Stimulated activated CD8-positive, alpha-beta memory T cell treated with anti-CD3 and anti-CD28 coated beads, Interleukin-2, amount 100 ng/mL, for 48 hours (primary cell): ENCODE measurements around the gene TP53RK.
"Not testable (repeated sequence)": the region's sequence is repeated elsewhere in the genome, so short reads cannot be mapped to it uniquely, and the experiment has no call there.

Source experiments
- DNase-seq, 2 donors: peaks; one replicate each; pipeline ENCODE4 v3.0.0-alpha.2; 2020; ENCODE audit warnings: low read depth in 2 of 2

TP53RK gene

DNA sequence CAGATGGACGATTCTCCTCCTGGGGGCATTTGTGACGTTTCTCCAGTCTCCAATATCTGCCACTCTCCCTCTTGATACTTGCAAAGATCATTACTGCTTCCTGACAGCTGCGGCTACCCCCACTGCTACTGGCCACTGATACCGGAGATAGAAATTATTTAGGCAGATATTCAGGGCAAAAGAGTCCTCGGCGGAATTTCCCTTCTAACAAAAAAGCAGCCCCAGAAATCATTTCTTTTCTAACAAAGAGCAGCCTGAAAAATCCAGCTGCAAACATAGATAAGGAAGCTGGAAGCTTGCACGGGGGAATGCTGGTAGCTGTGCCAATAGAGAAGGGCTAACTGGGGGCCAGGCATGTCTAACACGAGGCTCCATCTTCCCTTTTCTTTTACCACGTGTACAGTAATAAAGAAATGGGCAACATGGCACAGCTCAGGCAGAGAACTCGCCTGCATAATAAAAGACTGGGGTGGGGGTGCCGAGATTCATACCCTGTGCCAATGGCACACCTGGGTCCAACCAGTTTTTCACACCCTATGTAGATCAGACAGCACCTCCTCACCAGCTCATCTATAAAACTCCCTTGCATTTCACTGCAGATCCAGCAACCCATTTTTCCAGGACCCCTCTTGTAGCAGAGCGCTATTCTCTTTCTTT lies 6.1 kb downstream of the TP53RK start:
- DNase-seq, result no peak

DNA sequence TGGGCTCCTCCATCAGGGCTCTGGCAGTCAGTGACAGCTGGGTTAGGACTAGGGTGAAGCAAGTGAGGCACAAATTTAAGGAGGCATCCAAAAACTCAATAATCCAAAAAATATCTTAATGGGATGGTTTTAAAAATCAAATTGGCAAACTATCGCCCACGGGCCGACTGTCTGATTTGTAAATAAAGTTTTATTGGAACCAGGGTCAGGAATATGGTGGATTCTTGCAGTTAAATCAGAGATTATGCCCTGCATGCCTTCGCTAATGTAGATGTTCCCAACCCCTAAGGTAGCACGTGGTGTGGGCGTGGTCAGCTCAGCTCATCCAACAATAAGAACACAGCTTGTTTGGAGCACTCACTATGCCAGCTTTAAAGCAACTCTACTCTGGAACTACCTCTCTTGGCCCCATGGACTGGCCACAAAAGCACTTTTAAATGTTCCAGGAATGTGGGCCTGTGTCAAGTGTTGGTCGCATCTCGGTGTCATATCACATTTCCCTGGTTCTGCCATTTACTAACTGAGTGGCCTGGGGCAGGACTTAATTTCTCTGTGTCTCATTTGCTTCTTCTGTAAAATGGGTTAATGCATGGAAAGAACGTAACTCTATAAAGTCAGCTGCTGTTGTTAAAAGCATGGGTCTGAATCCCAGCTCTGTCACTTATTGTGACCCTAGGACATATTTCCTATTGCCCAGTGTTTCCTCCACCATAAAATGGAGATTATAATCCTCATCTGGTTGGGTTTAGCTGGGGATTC lies 7.0 kb downstream of the TP53RK start:
- DNase-seq, result no peak

DNA sequence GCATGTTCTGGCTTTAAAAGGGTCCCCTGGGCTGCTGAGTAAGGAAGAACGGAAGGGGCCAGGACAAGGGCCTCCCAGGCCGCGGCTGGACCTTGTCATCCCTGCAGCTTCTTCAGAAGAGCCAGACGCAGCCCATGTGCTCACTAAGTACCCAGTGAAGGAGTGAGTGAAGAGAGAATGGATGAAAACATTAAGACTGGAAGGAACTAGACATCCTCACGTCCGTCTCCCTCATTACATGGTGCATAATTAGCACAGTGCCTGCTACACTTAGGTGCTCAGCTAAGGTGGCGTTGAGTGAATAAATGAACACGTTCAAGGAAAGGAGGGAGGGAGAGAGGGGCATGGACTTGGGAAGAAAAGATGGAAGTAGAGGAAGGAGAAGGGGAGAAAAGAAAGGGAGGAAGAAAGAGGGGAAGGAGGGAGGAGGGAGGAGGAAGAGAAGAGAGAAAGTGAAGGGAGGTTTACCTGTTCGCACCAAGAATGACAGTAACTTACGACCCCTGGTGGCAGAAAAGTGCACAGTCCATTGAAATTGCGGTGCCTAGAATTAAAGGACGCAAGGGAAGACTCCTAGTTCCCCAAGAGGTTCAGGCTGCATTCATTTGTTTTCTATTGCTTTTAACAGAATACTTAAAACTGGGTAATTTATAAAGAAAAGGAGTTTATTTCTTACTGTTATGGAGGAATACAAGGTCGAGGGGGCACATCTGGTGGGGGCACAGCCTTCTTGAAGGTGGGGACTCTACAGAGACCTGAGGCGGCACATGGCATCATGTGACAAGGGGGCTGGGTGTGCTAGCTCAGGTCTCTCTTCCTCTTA lies 8.0 kb downstream of the TP53RK start:
- DNase-seq, result peak; percentile 19 to 44

DNA sequence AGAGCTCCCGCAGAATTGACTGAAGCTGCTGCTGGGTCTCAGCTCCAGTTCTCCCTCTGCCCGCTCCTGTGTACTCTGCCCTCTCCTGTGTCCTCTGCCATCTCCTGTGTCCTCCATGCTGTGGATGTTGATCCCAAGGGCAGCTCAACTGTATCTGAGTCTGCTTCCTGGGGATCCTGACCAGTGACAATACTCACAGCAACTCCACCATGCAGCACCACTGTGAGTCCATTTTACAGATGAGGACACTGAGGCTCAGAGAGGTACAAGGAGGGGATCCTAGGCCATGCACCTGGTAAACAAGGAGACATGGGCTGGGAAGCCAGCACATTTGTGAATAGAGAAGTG lies 8.6 kb downstream of the TP53RK start:
- DNase-seq, result no peak

DNA sequence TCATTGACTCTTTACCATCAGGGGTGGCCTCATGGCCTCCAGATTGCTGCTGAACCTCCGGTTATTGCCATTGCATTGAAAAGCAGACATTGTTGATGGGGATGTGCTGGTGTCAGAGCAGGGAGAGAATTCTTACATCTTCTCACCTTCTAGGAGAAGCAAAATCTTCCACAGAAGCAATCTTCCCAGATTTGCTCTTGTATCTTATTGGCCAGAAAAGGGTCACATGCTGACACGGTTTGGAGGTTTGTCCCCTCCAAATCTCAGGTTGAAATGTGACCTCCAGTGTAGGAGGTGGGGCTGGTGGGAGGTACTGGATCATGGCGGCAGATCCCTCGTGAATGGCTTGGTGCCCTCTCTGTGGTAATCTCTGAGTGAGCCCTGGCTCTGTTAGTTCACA lies 10.7 kb downstream of the TP53RK start:
- DNase-seq, result no peak

DNA sequence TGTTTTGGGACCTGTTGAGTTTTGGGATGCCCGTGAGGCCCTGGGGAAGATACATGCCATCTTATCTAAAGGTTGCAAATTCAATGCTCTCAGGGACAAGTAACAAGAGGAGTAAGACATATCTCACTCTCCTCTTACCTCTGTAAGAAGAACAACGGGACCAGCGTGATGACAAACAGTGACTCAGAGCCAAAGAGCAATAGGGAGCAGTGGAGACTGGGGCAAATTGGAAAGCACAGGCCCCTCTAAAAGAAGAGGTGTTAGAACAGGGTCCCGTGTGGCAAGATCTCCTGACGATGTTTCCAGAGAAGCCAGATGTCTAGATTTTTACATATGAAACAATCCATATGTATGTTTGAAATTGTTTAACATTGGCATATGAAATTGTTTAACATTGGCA lies 11.6 kb downstream of the TP53RK start:
- DNase-seq, result no peak

DNA sequence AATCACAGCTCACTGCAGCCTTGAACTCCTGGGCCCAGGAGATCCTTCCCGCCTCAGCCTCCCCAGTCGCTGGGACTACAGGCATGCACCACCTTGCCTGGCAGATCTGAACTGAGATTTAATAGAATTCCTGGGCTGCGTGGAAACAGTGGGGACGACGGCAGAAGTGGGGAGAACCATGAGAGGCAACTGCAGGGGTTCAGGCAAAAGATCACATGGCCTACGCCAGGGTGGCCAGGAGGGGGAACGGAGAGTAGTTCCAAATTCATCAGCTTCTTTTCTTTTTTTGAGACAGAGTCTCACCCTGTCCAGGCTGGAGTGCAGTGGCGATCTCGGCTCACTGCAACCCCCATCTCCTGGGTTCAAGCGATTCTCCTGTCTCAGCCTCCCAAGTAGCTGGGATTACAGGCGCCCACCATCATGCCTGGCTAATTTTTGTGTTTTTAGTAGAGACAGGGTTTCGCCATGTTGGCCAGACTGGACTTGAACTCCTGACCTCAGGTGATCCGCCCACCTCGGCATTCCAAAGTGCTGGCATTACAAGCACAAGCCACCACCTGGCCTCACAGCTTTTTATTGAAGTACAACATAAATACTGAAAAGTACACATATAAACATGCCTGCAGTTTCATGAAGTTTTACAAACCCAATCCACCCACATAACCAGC lies 12.5 kb downstream of the TP53RK start:
- not testable (repeated sequence) for DNase-seq

DNA sequence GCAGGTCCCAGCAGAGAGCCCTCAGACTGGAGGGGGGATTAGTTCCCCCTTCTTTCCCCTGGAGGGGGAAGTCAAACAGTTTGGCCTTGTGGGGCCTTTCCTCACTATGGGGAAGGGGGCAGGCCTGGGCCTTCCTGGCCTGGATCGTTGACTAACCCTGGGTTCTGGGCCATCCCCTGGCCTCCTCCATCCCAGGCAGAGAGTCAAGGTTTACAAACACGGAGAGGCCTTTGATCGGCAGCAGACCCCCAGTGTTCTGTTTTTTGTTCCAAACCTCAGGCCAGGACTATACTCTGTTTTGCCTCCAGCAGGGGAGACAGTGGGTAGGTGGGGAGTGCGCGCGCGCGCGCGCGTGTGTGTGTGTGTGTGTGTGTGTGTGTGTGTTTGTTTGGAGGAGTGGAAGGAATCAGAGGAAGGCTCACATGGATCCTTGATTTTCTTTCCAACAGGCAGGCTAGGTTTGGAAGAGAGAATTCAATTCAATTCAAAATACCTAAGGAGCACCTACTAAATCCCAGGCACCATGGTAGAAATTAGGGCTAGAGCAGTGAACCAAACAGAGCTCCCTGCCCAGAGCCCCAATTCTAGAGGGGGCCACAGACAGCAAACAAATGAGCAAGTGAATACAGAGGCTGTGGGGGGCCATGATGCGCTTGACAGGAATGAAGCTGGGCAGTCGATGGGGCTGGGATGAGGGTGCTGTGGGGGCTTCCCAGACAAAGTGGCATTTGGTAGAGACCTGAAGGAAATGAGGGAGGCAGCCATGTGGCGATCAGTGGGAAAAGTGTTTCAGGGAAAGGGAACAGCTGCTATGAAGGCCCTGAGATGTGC lies 14.8 kb downstream of the TP53RK start:
- no peak for DNase-seq

- DNase-seq, result no peak
Observed at GRCh38 chr20:46673394-46674252, 15.6 kb downstream of the TP53RK start.

DNA sequence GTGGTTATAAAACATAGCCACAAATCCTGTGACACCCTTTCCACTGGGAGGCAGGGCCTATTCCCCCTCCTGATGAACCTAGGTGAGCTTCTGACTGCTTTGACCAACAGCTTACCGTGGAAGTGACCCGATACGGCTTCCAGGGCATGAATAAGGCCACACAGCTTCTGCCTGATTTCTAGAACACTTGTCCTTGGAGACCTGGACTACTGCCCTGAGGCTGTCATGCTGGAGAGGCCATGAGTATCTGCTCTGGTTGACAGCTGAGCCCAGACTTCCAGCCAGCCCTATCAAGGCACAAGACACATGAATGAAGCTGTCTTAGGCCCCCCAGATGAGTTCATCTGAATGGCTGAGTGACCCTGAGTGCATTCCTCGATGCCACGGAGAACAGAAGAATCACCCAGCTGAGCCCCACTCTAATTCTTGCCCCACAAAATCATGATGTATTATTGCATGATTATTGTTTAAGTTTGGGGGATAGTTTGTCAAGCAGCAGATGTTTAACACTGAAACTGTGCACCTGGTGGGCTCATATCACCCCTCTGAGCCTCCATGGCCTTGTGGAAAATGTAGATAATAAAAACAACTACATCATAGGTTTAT lies 16.6 kb downstream of the TP53RK start:
- no peak for DNase-seq

DNA sequence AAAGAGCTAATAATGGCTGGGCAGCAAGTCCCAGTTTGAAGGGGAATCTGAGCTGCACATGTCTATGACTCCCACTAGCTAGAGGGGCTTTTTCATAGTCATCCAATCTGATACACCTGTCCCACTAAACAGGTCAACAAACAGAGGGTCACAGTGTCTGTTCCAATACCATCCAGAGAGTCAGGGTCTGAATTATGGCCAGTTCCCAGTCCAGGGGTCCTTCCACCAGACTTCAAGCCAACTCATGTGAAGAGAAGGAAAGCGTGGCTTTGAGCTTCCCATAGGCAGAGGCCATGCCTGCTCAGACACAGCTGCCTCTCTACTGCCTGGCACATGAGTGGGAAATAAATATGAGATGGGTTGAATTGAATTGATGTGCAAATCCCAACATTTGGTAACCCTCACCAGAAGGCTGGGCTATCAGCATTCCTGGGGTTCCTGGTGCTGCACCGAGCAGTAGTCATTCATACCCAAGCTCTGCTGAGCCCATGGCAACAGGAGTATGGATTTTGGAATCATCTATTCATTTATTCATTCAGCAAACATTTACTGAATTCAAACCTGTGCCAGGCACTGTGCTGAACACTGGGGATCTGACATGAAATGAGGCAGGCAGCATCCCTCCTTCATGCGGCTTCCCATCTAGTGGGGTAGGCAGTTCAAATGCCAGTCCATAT lies 17.2 kb downstream of the TP53RK start:
- no peak for DNase-seq

DNA sequence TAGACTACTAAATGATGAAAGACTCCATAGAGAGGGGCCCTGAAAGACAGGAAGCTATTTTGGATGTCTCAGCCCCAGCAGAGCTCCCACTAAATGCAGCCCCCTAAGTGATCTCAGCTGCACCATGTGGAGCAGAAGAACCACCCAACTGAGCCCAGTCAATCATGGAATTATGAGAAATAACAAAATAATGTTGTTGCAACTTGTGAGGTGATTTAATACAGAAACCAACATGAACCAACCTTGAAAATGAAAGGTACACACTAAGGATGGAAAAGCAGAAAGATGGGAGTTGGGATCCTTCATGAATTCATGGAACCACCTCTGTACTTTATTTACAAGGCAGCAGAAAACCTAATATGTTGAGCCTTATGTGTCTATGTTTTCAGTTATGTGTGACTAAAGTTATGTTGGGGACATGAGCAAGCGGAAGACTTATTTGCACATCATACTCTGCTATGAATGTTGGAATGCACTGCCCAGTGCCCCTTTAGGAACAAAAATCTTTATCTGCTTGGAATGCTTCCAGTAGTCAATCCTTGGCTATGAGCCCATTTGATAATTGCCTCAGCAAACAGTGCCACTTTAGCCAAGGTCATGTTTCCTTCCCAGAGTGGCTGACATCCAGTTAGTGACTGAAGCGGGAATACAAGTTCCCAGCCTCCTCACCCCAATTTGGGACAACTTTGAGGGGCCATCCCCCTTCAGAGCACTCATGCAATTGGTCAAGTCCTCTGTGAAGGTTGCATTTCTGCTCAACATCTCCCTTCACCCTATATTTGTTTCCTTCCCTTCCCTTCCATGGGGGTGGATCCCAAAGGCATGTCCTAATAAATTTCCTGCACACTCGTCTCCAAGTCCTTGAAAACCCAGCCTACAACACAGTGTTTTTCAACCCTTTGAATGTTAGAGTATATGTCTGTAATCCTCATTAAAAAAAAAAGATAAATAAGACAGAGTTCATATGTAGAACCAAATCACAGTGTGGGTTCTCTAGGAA lies 18.4 kb downstream of the TP53RK start:
- no peak for DNase-seq

GRCh38 chr20:46670228-46670584 lies 19.0 kb downstream of the TP53RK start:
- no peak for DNase-seq

DNA sequence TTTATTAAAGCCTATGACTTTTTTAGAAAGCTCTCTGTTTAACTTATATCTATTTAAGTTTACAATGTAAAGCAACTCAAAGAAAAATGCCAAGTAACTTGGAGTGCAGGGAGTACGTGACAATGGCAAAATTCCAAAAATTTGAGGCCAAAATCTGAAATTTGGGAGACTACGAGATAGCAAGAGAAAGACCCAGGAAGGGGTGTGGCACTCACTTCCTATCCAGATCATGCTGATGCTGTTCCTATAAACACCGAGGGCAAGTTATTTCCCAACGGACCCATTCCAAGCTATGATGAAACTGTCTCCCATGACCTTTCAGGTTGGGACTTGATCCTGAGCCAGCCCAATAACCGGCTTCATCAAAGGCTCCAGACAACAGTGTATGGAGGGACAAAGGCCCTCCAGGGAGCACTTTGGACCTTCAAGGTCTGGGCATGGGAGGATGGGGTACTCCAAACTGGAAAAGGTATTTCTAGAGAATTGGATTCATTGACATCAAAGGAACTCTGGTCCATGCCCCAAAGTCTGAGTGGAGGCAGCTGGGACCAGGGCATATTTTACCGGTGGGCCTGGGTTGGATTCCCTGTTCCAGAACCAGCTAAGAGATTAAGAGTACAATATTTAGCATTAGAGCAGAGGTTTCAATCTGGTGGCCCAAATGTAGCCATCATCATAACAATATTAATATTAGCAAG lies 22.3 kb downstream of the TP53RK start:
- DNase-seq, result no peak

DNA sequence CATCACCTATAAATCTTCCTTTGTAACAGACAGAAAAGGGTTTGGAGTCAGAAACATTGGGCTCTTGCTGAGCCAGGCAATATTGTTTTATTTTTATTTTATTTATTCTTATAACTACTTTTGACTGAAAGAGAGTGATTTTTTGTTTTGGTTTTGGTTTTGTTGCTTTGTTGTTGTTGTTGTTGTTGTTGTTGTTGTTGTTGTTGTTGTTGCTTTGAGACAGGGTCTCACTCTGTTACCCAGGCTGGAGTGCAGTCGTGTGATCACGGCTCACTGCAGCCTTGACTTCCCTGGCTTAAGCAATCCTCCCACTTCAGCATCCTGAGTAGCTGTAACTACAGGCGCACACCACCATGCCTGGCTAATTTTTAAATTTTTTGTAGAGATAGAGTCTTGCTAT lies 22.9 kb downstream of the TP53RK start:
- DNase-seq, result no peak

DNA sequence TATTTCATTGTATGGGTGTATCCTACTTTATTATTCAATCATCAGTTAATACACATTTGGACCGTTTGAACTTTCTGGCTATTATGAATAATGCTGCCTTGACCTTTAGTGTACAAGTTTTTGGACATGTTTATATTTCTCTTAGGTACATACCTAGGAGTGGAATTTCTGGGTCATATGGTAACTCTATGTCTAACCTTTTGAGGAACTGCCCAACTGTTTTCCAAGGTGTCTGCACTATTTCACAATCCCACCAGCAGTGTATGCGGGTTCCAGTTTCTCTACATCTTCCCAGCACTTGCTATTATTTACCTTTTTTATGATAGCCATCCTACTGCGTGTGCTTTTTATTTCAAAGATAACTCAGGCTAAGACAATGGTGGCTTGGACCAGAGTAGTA lies 23.6 kb downstream of the TP53RK start:
- DNase-seq, result no peak

- no peak for DNase-seq
Observed at GRCh38 chr20:46663531-46663930, 25.7 kb downstream of the TP53RK start.

GRCh38 chr20:46661659-46662058 lies 27.6 kb downstream of the TP53RK start:
- no peak for DNase-seq
